GM18511 (cell line): ENCODE results near the gene SPESP1.
"Not testable (repeated sequence)": the region's sequence is repeated elsewhere in the genome, so short reads cannot be mapped to it uniquely, and the experiment has no call there.

Experiments
- ATAC-seq: cut with Tn5 transposase; IDR thresholded peaks from one replicate; pipeline ENCODE4 v1.9.1; 2021; ENCODE audit warnings: mild to moderate bottlenecking, moderate library complexity; ENCODE audit not compliant: unreplicated experiment

SPESP1 gene

DNA sequence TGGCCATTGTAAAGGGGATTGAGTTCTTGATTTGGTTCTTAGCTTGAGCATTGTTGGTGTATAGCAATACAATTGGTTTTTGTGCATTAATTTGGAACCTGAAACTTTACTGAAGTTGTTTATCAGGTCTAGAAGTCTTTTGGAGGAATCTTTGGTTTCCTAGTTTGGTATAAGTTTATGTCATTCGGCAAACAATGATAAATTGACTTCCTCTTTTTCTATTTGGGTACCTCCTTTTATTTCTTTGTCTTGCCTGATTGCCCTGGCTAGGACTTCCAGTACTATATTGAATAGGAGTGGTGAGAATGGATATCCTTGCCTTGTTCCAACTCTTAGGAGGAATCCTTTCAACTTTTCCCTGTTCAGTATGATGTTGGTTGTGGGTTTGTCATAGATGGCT is 32.1 kb downstream of the SPESP1 start:
- ATAC-seq = no peak

DNA sequence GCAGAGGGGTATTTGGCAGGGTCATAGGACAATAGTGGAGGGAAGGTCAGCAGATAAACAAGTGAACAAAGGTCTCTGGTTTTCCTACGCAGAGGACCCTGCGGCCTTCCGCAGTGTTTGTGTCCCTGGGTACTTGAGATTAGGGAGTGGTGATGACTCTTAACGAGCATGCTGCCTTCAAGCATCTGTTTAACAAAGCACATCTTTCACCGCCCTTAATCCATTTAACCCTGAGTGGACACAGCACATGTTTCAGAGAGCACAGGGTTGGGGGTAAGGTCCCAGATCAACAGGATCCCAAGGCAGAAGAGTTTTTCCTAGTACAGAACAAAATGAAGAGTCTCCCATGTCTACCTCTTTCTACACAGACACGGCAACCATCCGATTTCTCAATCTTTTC is 33.4 kb downstream of the SPESP1 start:
- not testable (repeated sequence) for ATAC-seq

DNA sequence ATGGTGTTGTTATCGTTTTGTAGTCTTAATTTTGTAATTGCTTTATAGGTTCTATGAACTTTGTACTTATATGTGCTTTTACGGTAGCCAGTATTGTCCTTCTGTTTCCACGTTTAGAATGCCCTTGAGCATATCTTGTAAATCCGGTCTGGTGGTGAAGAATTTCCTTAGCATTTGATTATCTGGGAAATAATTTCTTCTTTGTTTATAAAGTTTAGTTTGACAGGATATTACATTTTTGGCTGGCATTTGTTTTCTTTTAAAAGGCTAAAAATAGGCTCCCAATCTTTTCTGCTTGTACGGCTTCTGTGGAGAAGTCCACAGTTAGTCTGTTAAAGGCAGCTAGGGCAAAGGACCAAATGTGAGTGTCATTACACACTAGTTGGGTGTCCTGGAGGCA is 36.7 kb downstream of the SPESP1 start:
- no peak for ATAC-seq

DNA sequence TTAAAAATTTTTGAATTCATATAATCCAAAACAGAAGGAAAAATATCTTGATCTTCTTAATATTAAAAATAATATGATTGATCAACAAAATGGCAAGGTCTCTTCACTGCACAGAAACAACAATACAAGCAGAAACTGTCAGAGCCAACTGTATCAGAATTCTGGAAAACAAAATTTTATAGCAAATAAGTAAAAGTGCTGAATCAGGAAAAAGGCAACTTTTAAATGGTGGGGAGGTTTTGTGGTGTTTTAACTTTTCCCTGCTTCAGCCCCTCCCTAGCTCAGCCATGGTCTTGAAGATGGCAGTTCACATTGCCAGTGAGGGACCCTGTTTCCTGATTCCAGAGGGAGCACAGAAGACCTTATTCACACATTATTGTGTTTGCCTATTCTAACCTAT is 37.6 kb downstream of the SPESP1 start:
- ATAC-seq = no peak

DNA sequence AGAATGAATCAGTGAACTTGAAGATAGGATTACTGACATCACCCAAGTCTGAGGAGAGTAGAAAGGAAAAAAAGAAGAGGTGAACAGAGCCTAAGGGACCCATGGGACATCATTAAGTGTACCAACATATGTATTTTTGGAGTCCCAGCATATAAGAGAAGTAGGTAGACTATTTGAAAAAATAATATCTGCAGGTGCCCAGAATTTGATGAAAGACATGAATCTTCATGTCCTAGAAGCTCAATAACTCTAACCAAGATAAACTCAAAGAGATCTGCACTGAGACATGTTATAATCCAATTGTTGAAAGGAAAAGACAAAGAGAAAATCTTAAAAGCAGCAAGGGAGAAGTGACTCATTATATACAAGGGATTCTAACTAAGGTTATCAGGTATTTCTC is 39.0 kb downstream of the SPESP1 start:
- no peak for ATAC-seq

DNA sequence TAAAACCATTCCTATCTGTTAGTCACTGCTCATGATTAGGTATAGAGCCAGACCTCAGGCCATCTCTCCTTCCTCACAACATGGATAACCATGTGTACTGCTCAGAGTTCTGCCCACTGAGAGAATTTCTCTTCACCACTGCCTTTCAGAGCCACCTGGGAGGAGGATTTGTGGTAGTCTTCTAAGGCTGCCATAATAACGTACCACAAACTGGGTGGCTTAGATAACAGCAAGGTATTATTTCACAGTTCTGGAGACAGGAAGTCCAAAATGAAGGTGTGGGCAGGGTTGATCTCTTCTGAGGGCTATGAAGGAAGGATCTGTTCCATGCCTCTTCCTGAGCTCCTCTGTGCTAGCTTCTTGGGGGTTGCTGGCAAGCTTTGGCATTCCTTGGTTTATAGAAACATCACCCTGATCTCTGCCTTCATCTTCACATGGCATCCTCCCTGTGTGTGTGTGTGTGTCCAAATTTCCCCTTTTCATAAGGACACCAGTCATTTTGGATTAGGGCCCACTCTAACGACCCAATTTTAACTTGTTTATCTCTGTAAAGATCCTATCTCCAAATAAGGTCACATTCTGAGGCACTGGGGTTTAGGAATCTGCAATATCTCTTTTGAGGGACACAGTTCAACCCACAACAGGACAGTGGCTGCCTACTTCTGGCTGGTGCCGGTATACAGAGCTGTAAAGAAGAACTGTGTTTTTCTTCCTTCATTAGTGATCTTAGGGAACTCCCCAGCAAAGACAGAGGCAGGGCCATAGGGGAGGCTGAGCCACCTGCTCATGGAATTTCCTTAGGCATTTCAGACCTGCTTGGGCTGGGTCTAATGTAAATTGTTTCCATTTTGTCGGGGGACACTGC is 42.1 kb downstream of the SPESP1 start:
- no peak for ATAC-seq

DNA sequence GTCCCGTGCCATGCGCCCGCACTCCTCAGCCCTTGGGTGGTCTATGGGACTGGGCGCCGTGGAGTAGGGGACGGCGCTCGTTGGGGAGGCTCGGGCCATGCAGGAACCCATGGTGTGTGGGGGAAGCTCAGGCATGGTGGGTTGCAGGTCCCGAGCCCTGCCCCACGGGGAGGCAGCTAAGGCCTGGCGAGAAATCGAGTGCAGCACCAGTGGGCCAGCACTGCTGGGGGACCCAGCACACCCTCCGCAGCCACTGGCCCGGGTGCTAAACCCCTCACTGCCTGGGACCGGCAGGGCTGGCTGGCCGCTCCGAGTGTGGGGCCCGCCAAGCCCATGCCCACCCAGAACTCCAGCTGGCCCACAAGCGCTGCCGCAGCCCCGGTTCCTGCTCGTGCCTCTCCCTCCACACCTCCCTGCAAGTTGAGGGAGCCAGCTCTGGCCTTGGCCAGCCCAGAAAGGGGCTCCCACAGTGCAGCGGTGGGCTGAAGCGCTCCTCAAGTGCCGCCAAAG is 45.4 kb downstream of the SPESP1 start:
- ATAC-seq = not testable (repeated sequence)

DNA sequence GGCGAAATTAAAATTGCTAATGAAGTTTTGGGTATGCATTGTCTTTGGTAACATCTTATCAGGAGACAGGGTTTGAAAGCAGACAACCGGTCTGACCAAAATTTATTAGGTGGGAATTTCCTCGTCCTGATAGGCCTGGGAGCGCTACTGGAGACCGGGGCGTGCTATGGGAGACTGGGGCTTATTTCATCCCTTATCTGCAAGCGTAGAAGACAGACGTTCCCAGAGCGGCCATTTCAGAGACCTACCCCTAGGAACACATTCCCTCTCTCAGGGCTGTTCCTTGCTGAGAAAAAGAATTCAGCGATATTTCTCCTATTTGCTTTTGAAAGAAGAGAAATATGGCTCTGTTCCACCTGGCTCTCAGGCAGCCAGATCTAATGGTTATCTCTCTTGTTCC is 47.1 kb downstream of the SPESP1 start:
- ATAC-seq = not testable (repeated sequence)

DNA sequence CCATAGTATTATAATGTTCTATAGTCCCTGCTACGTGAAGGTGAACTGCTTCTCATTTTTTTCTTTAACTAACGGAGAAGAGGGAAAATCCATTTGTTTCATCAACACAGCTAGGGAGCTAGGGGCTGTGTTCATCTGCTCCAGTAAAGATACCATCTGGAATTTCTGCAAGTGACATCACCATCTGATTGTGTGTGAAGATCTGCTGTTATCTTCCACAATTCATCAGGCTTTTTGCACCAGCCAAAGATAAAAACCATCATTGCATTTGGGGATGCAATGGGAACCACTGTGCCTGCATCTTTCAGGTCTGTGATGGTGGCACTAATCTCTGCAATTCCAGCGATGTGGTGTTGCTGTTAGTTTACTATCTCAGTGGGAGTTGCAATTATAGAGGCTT is 48.7 kb downstream of the SPESP1 start:
- no peak for ATAC-seq

DNA sequence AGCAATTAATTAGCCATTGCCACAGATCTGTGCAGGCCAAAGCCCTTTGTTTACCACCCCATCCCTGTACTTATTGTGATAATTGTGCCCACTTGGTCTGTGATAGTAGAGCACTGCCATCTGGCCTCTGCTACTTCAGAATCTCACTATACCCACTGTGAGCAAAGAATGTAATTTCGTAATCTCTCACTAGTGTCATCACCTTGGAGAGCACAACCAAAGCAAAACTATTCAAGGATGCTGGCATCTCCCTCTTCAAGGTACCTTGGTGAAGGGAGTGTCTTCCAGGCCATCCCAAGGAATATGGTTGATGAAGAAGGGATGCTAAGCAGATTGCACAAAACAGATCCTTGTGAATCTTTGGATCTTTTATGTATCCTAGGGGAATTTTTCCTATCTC is 49.5 kb downstream of the SPESP1 start:
- no peak for ATAC-seq

DNA sequence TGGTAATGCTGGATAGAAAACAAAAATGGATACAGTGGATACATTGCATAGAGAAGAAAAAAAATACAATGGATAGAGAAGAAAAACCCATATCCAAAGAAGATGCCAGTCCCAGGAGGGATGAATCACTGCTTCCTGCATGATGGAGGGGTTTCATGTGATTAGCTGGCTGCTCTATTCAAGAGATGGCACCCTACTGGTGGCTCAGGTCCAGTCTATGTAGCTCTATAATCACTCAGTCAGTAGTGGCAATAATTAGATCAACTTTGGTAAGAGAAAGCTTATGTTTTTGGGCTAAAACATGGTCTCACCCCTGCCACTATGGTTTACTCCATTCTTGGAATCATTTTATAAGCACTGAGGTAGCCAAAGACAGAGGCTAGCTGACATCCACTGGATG is 50.5 kb downstream of the SPESP1 start:
- no peak for ATAC-seq

DNA sequence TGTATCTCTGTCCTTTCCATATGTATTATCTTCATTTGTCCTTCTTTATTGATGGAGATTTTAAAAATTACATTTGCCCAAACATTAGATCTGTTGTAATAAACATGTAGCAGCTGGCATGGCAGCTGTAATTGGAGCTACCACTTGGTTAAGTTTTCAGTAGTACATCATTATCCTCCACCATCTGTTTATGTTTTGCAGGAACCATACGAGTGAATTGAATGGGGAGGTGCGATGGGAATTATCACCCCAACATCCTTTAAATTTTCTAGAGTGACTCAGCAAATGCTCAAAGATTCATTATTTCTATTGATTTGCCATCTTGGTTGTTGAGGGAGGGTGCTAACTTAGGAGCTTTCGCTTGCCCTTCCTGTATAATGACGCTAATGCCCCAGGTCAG is 51.6 kb downstream of the SPESP1 start:
- ATAC-seq = no peak

DNA sequence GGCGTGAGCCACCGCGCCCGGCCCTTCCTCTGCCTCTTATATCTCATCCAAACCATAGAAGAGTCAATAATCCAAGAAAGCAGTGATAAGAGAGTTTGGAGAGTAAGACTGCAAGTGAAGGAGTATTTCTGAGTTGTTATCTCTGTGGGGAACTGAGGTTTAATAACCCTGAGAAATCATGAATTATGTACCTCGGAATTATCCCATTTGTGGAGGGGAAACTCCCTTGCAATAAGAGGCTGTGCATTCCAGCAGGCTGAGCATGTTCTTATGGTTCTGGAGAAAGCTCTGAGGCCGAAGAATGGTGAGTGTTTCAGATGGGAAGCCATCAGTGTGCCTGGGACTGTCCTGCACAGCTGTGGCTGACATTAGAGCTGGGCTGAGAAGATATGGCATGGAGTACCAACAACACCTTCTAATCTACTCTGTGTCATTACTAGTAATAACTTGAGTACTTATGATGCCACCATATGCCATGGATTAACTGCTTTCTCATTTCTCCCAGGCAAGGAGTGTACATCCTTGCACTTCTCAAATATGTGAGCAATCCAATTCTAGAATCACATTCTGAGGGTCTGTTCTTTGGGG is 52.7 kb downstream of the SPESP1 start:
- ATAC-seq = no peak

DNA sequence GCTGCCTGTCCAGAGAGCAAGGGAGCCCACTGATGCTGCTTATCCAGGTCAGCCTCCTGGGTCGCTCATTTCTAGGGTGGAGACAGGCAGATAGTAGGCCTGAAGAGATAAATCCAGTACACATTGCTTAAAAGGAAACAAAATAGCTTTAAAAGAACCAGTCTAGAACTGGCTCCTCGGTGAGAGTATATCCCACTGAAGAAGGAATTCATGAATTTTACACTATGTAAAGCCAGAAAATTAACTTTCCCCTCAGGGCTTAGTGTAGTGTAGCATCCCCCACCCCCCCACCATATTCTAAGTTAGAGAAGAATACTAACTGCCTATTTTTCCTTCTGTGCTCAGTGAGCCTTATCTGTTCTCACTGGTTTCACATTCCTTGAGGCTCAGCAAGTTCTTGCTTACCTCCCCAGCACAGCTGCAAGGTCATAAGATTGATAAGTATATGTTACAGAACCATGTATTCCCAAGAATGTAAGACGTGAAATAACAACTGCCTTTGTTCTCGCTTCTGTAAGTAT is 53.7 kb downstream of the SPESP1 start:
- no peak for ATAC-seq

DNA sequence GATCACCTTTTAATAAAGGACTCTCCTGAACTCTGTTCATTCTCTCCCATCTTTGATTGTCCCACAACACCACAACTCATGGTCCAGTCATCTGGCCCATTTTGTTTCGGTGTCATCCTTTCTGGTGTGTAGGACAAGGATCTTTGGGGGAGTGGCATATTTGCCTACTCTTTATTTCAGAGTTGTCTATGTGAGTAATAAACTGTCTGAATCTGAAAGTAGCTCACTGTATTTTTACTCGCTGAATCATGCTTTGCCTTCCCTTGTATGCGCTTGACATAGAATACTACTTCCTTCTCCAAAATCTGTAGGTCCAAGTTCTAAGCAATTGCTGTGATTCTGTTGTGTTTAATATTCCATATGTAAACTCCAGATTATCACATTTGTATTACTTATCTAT is 54.3 kb downstream of the SPESP1 start:
- ATAC-seq = no peak

DNA sequence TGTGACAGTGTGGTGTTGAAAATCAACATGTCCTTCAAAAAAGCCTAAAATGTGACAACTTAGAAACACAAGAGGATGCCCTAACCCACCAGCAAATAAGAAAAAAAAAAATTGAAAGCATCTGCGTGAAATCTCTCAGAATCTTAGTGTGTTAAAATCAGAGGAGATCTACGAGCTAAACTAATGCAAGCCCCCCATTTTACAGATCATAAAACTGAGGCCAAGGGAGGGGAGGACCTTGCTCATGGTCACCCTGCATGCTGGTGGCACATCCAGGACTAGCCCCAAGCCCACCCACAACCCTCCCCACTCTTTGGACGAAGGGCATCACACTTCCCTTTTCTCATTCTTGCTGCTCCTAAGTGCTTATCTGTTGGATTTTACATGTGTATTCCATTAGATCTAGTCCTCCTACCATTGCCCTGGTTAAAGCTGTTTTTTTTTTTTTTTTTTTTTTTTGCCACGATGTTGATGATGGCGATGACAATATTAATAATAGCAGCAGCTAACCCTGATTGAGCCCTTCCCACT is 55.1 kb downstream of the SPESP1 start:
- no peak for ATAC-seq

DNA sequence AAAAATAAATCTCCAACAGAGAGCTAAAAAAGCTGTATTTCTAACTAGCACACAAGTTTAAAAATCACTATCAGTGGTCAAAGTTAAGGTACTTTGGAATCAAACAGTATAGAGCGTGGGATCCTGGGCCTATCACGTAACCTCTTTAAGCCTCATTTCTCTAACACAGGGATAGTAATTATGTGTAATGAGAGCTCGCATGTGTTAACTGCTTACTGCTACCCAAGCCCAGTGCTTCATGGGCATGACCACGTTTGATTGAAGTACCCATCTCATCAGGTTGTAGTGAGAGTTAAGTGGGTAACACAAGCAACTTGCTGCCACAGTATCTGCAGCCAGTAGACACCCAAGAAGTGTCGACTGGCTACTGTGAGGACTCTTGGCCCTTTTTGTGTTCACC is 56.0 kb downstream of the SPESP1 start:
- no peak for ATAC-seq

DNA sequence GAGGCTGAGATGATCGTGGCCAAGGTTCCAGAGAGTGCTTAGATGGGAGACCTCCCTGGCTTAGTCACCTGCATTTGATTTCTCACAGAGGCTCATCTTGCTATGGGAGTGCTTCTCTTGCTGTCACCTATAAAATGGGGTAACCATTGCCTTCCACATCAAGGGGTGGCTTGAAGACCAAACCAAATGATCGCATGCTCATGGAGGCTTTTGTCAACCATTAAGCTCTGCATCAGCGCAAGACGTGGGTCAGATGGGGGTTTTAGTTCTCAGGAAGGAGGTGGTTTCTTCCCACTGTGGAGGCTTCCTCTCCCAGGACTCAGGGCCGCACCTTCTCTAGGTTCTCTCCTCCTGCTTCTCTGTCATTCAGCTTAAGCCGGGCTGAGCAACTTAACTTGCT is 56.8 kb downstream of the SPESP1 start:
- no peak for ATAC-seq

DNA sequence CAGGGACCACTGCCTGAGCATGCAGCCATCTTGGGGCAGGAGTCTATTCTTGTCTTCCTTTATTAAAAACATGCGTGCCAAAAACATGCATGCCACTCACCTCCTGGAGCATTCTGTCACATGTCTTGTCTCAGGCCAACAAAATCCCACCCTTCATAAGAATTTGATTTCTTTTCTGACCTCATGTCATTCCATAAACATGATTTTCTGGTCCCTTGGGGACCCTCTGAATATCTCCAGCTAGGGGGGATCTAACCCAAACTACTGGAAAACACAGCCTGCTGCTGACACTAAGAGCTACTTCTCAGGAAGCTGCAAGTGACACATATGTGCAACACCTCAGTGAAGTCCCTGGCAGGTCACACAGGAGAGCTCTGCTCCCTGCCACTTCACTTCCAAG is 57.4 kb downstream of the SPESP1 start:
- no peak for ATAC-seq

DNA sequence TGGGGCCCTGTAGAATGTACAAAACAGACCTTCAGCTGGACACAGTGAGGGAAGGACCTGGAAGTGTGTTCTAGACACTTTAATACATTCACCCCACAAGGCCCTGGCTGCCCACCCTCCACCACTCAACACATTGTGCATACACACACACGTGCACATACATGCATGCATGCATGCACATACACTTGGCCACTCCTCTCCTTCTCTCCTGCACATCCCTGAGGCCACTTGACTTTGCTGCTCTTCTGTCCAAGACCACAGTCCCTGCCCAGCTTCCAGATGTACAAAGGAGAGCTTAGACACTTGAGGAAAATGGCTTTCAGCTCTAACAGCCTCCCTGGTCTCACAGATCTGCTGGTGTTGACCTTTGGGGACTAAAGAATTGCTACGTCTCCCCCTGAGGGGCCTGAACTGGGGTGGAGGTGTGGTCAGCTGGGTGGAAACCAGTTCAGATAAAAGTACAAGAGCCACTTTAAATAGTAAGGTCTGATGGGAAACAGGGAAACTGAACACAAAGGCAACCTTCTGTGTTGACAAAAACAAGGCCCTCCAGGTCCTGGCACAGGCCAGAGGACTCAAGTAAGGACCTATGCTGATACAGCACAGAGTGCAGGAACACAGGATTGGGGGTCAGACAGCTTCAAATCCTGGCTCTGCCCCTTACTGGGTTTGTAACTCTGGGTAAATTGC is 59.4 kb downstream of the SPESP1 start:
- ATAC-seq = no peak

DNA sequence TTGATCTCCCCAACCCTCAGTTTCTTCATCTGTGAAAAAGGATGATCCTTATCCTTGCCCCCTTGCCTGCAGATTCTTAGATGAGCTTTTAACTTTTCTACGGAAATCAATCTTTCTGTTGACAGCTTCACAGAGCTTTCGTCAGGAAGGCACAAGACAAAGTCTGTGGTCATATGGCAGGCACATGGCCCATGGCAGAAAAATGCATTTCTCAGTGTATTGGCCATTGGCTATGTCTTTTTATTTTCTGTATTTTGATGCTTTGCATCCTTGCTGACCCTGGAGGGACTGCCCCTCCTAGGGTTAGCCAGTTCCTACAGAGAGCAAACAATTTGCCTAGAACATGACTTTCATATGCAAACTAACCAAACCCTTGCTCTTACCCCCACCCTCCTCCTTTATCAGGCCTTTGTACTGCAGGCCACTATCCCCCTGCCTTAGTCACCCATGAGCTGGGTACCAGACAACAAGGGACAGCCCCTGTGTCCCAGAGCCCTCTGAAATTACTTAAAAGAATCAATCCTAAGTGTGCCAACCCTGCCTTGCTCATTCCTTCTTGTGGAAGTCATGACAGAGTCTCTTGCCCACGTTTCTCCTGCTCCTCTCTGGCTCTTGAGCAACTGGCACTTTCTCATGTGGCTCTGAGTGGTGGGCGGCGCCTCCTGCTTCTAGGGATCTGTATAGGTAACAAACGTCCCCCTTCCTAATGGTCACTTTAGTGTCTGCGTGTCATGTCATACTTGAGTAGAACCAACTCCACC is 60.1 kb downstream of the SPESP1 start:
- ATAC-seq = no peak
